GM13977 (cell line): ENCODE measurements around the gene MAP3K1.

Experiments
- DNase-seq: peaks from one replicate; pipeline ENCODE4 v3.0.0; 2012; ENCODE audit warnings: low spot score
- in situ Hi-C: fragments of 300-500 bp; cut with MboI; formaldehyde crosslinking; loops from one replicate; pipeline ENCODE4 v1.12.0; 2022; ENCODE audit warnings: low sequenced_read_pairs, low pct_unique_long_range_greater_than_20kb, mixed read lengths, inconsistent platforms; ENCODE audit not compliant: unreplicated experiment
- TF ChIP-seq, protein P1 (sequence below): IDR thresholded peaks from 2 replicates; pipeline ENCODE4 v1.5.1; 2012; ENCODE audit warnings: mild to moderate bottlenecking, control low read depth; ENCODE audit not compliant: insufficient read depth; ENCODE audit errors: extremely low read depth, missing control alignments

Gene MAP3K1

DNA sequence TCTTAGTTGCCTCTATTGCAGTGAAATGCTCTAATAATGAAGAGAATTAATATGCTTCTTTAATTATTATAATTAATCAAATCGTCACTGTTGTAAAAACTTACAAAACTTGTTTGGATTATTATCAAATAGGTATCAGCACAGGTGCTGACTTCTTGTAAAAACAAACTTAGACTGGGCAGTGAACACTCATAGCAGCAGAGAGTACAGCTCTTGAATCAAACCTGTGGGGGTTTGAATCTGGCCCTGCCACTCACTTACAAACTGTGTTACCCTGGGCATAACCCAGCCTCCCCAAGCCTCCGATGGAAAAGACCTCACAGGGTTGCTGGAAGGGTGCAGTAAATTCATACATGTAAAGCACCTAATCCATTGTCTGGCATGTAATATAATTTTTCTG is 35.1 kb downstream of the MAP3K1 start:
- no peak for DNase-seq
- in situ Hi-C loops = no loop called here
- TF ChIP-seq, protein P1, sequence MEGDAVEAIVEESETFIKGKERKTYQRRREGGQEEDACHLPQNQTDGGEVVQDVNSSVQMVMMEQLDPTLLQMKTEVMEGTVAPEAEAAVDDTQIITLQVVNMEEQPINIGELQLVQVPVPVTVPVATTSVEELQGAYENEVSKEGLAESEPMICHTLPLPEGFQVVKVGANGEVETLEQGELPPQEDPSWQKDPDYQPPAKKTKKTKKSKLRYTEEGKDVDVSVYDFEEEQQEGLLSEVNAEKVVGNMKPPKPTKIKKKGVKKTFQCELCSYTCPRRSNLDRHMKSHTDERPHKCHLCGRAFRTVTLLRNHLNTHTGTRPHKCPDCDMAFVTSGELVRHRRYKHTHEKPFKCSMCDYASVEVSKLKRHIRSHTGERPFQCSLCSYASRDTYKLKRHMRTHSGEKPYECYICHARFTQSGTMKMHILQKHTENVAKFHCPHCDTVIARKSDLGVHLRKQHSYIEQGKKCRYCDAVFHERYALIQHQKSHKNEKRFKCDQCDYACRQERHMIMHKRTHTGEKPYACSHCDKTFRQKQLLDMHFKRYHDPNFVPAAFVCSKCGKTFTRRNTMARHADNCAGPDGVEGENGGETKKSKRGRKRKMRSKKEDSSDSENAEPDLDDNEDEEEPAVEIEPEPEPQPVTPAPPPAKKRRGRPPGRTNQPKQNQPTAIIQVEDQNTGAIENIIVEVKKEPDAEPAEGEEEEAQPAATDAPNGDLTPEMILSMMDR = no peak

DNA sequence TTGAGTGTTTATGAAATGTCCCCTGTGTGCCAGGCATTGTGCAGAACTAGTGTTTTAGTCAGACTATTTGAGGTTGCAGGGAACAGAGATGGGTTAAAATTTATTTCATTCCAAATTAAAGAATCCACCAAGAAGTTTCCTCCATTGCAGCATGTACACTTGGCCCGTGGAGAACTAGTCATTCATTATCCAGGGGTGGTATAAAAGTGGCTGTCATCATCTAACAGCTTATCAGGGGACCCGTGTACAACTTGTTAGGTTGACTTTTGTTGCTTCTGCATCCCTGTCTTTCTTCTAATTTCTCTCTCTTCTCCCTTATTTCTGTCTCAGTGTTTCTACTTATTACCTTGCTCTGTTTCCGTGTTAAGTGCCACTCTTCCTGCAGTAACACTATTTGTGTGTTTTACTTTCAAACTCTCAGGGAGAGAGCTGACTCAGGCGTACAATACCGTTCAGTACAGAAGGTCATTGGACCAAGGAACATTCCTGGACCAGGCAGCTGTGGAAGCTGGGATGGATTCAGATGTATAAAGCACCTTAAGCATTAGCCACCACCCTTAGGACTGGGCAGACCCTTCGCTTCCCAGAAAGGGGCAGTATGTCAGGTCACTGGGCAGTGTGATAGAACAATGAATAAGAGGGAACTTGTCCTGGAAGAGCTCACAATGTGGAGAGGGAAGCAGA is 36.1 kb downstream of the MAP3K1 start:
- TF ChIP-seq, protein P1 = no peak
- no peak for DNase-seq
- in situ Hi-C loops = no loop called here

DNA sequence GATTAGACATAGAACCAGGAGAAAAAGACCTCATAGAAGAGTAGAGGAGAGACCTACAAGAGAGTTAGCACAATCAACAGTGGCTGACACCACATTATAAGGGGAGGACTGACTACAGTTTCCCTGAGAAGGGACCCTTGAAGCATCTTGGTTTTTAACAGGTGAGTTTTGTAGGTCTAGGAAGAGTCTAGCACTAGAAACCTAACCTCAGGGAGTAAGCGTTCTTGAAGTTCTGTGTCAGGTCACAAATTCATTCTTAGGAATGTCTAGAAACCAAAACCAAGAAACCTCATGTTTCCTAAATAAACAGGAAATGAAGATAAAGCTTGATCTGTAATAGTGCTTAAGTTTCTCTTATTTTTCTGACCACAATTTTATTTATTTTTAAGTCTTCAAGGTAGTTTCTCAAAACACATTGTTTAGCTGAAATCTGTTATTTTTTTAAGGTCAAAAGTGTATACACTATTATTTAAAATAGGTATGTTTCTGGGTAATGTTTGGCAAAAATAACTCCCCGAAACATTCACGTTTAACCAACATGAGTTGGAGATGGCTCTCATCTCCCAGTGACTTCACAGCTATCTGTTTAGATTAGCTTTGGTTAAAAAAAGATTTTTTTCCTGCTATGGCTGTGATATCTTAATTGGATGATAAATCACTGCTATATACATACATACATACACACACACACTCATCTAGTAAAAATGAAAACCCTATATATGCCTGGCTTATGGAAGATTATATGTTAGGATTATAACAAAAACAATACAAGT is 37.1 kb downstream of the MAP3K1 start:
- TF ChIP-seq, protein P1 = no peak
- in situ Hi-C loops = no loop called here
- no peak for DNase-seq

DNA sequence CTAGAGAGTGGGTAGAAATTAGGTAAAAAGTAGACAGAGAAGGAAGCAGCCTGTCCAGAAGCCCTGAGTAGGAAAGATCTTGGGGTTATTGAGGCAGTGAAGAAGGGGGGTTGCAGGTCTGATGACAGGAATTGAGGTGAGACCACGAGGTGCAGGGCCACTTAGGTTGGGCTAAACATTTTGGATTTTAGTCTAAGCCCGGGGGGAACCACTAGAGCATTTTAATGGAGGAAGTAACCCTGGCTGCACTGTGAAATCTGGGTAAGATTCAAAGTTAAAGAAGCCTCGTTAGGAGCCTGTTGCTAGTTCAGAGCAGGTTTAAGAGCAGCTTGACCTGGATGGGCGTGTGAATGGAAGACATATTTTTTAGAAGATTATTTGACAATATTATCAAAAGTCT is 38.3 kb downstream of the MAP3K1 start:
- TF ChIP-seq, protein P1 = no peak
- in situ Hi-C loops = no loop called here
- no peak for DNase-seq

DNA sequence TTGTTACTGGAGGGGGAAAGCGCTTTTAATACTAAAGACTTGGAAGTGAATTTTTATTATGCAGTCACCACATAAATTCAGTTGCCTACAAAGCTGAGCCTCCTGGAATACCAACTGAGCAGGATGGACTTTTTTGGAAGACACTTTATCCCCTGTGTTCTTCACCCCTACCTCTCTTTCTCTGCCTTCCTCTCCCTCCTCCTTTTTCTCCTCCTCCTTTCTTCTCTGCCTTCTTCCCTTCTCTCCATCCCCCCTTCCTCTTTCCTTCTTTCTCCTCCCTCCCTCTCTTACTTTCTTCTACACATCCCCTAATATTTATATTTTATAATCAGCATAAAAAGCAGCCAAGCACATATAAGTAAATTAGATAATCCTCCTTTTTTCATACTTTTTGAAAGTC is 39.6 kb downstream of the MAP3K1 start:
- in situ Hi-C loops = no loop called here
- DNase-seq = no peak
- TF ChIP-seq, protein P1 = no peak

DNA sequence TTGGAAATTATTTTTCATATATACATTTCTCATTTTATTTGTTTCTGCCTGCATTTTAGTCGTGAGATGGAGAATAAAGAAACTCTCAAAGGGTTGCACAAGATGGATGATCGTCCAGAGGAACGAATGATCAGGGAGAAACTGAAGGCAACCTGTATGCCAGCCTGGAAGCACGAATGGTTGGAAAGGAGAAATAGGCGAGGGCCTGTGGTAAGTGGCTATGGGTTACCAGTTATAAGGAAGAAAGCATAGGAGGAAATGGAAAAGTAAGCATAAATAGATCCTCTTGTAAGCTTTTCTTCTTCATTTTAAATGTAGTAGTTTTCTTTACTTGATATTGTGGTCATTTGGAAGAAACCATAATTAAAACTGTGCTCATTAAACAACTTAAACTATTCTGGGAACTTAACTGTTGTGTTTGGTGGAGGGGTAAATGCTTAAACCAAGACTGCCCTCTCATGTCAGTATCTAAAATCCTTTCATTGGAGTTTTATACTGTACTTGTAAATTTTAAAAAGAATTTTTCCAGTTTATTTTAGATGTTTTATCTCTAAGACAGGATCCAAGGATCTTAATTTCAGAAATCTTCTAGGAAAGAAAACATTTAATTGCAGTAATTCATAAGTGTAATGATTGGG is 41.3 kb downstream of the MAP3K1 start:
- no peak for DNase-seq
- in situ Hi-C loops = no loop called here
- TF ChIP-seq, protein P1 = no peak
